ENCODE measurements around the gene EPB41. TPM values are rescaled to one million over a fixed set of nuclear protein-coding genes. Genes with fewer than 3 reads are reported as not detected.

EPB41 gene
- total and polyA plus RNA-seq, 2 of the 4 experiments (the other 2 are of a cell fraction) = 4.6 to 10.0 TPM

DNA sequence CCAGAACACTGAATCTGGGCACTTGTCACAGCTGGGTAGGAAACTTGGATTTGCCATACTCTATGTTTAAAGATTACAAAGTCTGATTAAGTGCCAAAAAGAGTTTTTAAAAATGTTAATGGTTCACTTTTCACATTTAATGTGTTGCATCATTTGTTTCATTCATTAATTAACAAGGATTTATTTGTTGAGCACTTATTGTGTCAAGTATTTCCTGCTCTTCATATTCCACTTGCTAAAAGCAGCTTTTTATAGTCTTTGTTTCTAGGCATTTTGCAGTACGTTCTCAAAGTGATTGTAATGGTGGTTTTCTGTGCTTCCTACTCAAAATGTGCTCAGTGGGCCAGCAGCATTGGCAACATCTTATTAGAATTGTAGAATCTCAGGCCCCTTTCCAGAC is 68.7 kb downstream of the EPB41 start:
- Histone ChIP-seq H2BK120ac (ENCODE audit: low read depth, low read length) (no peak overlapping the region), H3K27me3 (ENCODE audit: control insufficient read depth, insufficient read depth, low read length) (no peaks in the 10 kb centered on the region), H3K18ac (ENCODE audit: low read depth, low read length) (no peak overlapping the region), H4K91ac (ENCODE audit: insufficient read depth, low read depth, low read length) (no peak overlapping the region), H3K9me1 (ENCODE audit: insufficient read depth, low read length) (no peaks in the 10 kb centered on the region), H2BK15ac (ENCODE audit: low read depth, low read length) (no peak overlapping the region), H3K36me3 (ENCODE audit: control insufficient read depth, insufficient read depth, low read length) (no peaks in the 10 kb centered on the region), H3K23ac (ENCODE audit: low read depth, low read length) (no peak overlapping the region), H3K4me3 (ENCODE audit: insufficient read depth, low read depth, low read length) (no peak overlapping the region), H3K79me1 (ENCODE audit: low read depth in 1 of 2, low read length in 2 of 2) (no peaks in the 10 kb centered on the region), H3K14ac (replicated peaks; ENCODE audit: low read depth, low read length) (no peak overlapping the region), H2AK5ac (ENCODE audit: low read depth, low read length) (no peak overlapping the region), H3K9me3 (ENCODE audit: control insufficient read depth, insufficient read depth, low read length) (peaks cover 7% of the 10 kb centered on the region; the same call in 1 of the 2 replicates), H3K4me1 (ENCODE audit: control insufficient read depth, insufficient read depth, low read length) (no peaks in the 10 kb centered on the region), H4K8ac (ENCODE audit: low read depth in 2 of 2, low read length in 2 of 2) (no peak overlapping the region), H4K20me1 (ENCODE audit: insufficient read depth, low read length) (no peaks in the 10 kb centered on the region), H2AK9ac (replicated peaks; ENCODE audit: low read depth, low read length, poor library complexity) (no peak overlapping the region), H4K5ac (ENCODE audit: low read depth, low read length) (no peak overlapping the region), H2AFZ (replicated peaks; ENCODE audit: low read length, poor library complexity) (no peak overlapping the region), H3K4me2 (ENCODE audit: low read depth, low read length) (no peak overlapping the region), H2BK5ac (ENCODE audit: low read depth, low read length, poor library complexity, severe bottlenecking) (no peak overlapping the region), H3K27ac (ENCODE audit: insufficient read depth, low read length) (no peak overlapping the region), H2BK20ac (ENCODE audit: low read depth, low read length) (no peak overlapping the region), H3K56ac (ENCODE audit: extremely low read depth, insufficient read depth, low read length) (no peak overlapping the region), H3K4ac (ENCODE audit: low read depth, low read length) (no peak overlapping the region), H3K9ac (ENCODE audit: low read depth, low read length) (no peak overlapping the region)
- dilution Hi-C loops (cut with HindIII; ENCODE audit: low sequenced_read_pairs, unreplicated experiment) (no loop called here), in situ Hi-C loops (cut with MboI; ENCODE audit: low sequenced_read_pairs) (no loop called here), intact Hi-C loops (cut with micrococcal nuclease) (no loop called here)
- ATAC-seq (ENCODE audit: low read depth) = no peak
- no TSS peak for BruUV-seq (replicated peaks)
- no peak for DNase-seq
- no CpG with 5 or more reads among the region's 1 CpG for WGBS, 2 experiments (ENCODE audit: extremely low coverage in 2 of 2, insufficient read length in 1 of 2)
- CTCF ChIA-PET = no interaction called here
- TF ChIP-seq MAFK (IDR thresholded peaks at IDR 0.05; ENCODE audit: low read depth, low read length) (no peak), CHD1 (IDR thresholded peaks at IDR 0.05; ENCODE audit: low read depth, low read length) (no peak), MAZ (IDR thresholded peaks at IDR 0.05; ENCODE audit: borderline replicate concordance, low read depth, low read length) (no peak), CEBPB (IDR thresholded peaks at IDR 0.05; ENCODE audit: low read depth, low read length) (no peak), SMC3 (IDR thresholded peaks at IDR 0.05; ENCODE audit: low read depth, low read length) (no peak), NFE2L2 (IDR thresholded peaks at IDR 0.05; ENCODE audit: low read depth, low read length) (no peak), RFX5 (IDR thresholded peaks at IDR 0.05; ENCODE audit: low read depth, low read length) (no peak), BHLHE40 (IDR thresholded peaks at IDR 0.05; ENCODE audit: low read depth, low read length) (no peak), MXI1 (IDR thresholded peaks at IDR 0.05; ENCODE audit: borderline replicate concordance, low read depth, low read length) (no peak), POLR2A (IDR thresholded peaks at IDR 0.05; ENCODE audit: low read depth, low read length) (no peak), FOS (IDR thresholded peaks at IDR 0.05; ENCODE audit: low read depth, low read length) (no peak), RAD21 (IDR thresholded peaks at IDR 0.05; ENCODE audit: low read length) (no peak), RCOR1 (IDR thresholded peaks at IDR 0.05; ENCODE audit: insufficient replicate concordance, low read length) (no peak)
- TF ChIP-seq, protein P1, sequence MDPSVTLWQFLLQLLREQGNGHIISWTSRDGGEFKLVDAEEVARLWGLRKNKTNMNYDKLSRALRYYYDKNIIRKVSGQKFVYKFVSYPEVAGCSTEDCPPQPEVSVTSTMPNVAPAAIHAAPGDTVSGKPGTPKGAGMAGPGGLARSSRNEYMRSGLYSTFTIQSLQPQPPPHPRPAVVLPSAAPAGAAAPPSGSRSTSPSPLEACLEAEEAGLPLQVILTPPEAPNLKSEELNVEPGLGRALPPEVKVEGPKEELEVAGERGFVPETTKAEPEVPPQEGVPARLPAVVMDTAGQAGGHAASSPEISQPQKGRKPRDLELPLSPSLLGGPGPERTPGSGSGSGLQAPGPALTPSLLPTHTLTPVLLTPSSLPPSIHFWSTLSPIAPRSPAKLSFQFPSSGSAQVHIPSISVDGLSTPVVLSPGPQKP (IDR thresholded peaks at IDR 0.05; ENCODE audit: borderline replicate concordance, low read depth, low read length) = no peak
- TF ChIP-seq, protein P2, sequence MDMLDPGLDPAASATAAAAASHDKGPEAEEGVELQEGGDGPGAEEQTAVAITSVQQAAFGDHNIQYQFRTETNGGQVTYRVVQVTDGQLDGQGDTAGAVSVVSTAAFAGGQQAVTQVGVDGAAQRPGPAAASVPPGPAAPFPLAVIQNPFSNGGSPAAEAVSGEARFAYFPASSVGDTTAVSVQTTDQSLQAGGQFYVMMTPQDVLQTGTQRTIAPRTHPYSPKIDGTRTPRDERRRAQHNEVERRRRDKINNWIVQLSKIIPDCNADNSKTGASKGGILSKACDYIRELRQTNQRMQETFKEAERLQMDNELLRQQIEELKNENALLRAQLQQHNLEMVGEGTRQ (IDR thresholded peaks at IDR 0.05; ENCODE audit: low read depth, low read length) = no peak
- TF ChIP-seq, protein P3, sequence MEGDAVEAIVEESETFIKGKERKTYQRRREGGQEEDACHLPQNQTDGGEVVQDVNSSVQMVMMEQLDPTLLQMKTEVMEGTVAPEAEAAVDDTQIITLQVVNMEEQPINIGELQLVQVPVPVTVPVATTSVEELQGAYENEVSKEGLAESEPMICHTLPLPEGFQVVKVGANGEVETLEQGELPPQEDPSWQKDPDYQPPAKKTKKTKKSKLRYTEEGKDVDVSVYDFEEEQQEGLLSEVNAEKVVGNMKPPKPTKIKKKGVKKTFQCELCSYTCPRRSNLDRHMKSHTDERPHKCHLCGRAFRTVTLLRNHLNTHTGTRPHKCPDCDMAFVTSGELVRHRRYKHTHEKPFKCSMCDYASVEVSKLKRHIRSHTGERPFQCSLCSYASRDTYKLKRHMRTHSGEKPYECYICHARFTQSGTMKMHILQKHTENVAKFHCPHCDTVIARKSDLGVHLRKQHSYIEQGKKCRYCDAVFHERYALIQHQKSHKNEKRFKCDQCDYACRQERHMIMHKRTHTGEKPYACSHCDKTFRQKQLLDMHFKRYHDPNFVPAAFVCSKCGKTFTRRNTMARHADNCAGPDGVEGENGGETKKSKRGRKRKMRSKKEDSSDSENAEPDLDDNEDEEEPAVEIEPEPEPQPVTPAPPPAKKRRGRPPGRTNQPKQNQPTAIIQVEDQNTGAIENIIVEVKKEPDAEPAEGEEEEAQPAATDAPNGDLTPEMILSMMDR (conservative IDR thresholded peaks at IDR 0.05; ENCODE audit: low read depth, low read length) = no peak
- POLR2A ChIA-PET (ENCODE audit: unreplicated experiment) = no interaction called here

Data from IMR-90 (cell line).